ENCODE data around the gene CAMK1D.

Gene CAMK1D

DNA sequence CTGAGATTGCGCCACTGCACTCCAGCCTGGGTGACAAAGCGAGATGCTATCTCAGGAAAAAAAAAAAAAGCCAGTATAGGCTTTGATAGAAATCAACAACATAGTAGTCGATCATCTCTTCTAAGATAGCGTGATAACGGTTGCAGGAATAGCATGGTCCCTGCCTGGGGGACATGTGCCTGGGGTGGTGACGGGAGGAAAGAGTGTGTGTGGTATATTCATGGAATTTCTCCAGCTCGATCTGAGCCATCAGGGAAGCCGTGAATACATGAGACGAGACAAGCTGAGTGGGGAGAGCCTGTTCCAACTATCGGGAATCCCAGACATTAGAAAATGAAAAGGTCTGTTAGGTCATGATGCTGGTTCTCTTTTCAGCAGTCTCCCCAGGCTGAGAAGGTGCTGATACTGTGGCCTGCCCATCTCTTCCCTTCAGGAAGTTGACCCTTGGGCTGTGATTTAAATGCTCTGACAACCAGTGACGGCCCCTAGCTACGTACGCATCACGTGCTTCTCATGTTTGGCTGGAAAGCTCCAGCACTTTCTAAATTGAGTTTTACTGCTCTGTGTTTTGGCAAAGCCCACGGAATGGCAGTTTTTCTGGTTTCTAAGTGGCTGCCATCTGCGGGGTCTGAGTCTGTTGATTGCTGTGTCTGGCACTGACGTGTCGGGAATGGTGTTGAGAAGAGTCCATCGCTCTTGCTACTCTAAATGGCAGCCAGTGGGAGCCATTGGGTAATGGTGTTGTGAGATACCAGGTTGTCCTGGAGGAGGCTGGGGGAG, 422.8 kb downstream of the CAMK1D start:
- Histone ChIP-seq H4K20me1 (peaks cover 0 to 6% (median 0%) of the 10 kb centered on the region in 11 experiments; a peak in 2 of 22 replicates), H3K9me3 (replicated peaks in 1 of 11) (no peaks in the 10 kb centered on the region)

DNA sequence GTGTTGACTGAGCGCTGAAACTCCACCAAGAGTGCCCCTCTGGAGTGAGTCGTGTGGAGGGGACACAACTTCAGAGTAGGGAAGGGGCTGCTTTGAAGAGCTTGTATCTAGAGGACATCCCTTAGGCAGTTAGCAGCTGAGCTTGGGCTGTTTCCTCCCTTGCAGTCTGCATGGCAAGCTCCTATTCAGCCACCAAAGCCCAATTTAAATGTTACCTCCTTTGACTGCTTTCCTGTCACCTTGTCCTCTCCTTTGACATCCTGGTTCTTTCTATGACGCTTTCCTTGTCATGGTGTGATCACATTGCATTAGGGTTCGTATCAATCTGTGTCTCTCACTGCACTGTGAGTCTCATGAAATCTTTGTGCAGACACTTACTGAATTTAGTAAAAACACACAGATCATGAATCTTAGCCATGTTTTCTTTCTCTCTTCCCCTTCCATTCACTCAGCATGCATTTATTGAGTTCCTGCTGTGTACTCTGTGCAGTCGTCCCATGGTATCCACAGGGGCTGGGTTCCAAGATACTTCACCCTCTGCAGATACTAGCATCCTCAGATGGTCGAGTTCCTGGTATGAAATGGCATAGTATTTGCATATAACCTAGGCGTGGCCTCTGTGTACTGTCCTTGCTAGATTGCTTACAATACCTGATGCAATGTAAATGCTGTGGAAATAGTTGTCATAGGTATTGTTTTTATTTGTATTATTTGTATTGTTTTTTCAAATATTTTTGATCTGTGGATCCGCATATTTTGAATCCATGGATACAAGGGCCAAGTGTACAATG, 423.6 kb downstream of the CAMK1D start:
- H3K9ac ChIP-seq = no peak overlapping the region
- H3K4me1 ChIP-seq = peaks cover 0 to 16% (median 15%) of the 10 kb centered on the region in 10 experiments; a peak in 15 of 20 replicates
- no peak overlapping the region for H3K4me3 ChIP-seq
- no peaks in the 10 kb centered on the region for H3K9me3 ChIP-seq (replicated peaks in 1 of 11)
- TF ChIP-seq Cebpa-rat (IDR thresholded peaks at IDR 0.05) = no peak
- H3K36me3 ChIP-seq = peaks cover 0 to 25% (median 14%) of the 10 kb centered on the region in 11 experiments; a peak in 11 of 22 replicates
- H3K4me2 ChIP-seq = no peak overlapping the region
- peaks cover 0 to 6% (median 0%) of the 10 kb centered on the region in 11 experiments; a peak in 2 of 22 replicates for H4K20me1 ChIP-seq
- no peaks in the 10 kb centered on the region; a peak in 1 of 22 replicates for H3K27me3 ChIP-seq
- H3K27ac ChIP-seq = no peak overlapping the region

More for the DNA sequence above, 422.8 kb downstream of the CAMK1D start:
- no peak for TF ChIP-seq Cebpa-rat (IDR thresholded peaks at IDR 0.05)
- Histone ChIP-seq H3K27me3 (no peaks in the 10 kb centered on the region; a peak in 1 of 22 replicates), H3K36me3 (peaks cover 0 to 20% (median 14%) of the 10 kb centered on the region in 11 experiments; a peak in 11 of 22 replicates), H3K4me2 (no peak overlapping the region), H3K27ac (no peak overlapping the region), H3K4me3 (no peak overlapping the region), H3K4me1 (peaks cover 0 to 22% (median 17%) of the 10 kb centered on the region in 10 experiments; a peak in 15 of 20 replicates), H3K9ac (no peak overlapping the region)

DNA sequence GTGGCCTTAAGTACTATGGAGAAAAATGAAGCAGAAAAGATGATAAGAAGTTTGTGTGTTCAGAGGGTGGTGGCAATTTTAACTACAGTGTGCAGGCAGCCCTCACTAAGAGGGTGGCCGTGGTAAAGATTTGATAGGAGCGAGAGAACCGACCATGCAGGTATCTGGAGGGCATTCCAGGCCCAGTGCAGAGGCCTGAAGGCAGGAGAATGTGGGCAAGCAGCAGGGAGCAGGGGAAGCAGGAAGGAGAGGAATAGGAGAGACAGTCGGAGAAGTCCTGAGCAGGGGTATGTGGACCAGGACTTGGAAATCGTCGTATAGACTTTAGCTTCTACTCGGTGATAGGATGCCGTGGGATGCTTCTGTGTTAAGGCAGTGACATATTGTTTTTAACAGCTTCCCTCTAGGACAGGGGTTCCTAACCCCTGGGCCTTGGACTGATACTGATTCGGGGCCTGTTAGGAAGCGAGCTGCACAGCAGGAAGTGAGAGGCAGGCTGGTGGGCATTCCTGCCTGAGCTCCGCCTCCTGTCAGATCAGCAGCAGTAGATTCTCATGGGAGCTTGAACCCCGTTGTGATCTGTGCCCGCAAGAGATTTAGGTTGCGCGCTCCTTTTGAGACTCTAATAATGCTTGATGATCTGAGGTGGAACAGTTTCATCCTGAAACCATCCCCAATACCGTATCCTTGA, 425.0 kb downstream of the CAMK1D start:
- Histone ChIP-seq H3K4me1 (peaks cover 0 to 10% (median 9%) of the 10 kb centered on the region in 10 experiments; a peak in 14 of 20 replicates), H4K20me1 (peaks cover 0 to 6% (median 0%) of the 10 kb centered on the region in 11 experiments; a peak in 2 of 22 replicates), H3K4me2 (peak overlapping the region; percentile 3 to 64 (median 46); a peak in 15 of 22 replicates), H3K4me3 (no peak overlapping the region), H3K27me3 (no peaks in the 10 kb centered on the region; a peak in 1 of 22 replicates), H3K9ac (no peak overlapping the region), H3K9me3 (replicated peaks in 1 of 11) (no peaks in the 10 kb centered on the region), H3K27ac (no peak overlapping the region), H3K36me3 (peaks cover 0 to 34% (median 14%) of the 10 kb centered on the region in 11 experiments; a peak in 10 of 22 replicates)
- TF ChIP-seq Cebpa-rat (IDR thresholded peaks at IDR 0.05) = no peak

GRCh38 chr10:12777840-12778585, 428.7 kb downstream of the CAMK1D start:
- Histone ChIP-seq H4K20me1 (peaks cover 0 to 6% (median 0%) of the 10 kb centered on the region in 11 experiments; a peak in 1 of 22 replicates), H3K9ac (no peak overlapping the region), H3K27ac (no peak overlapping the region), H3K4me1 (peaks cover 0 to 16% (median 10%) of the 10 kb centered on the region in 10 experiments; a peak in 14 of 20 replicates), H3K4me3 (no peak overlapping the region), H3K4me2 (no peak overlapping the region), H3K36me3 (peaks cover 0 to 32% (median 8%) of the 10 kb centered on the region in 11 experiments; a peak in 7 of 22 replicates), H3K27me3 (no peaks in the 10 kb centered on the region; a peak in 1 of 22 replicates), H3K9me3 (replicated peaks in 1 of 11) (no peaks in the 10 kb centered on the region)
- no peak for TF ChIP-seq Cebpa-rat (IDR thresholded peaks at IDR 0.05)

DNA sequence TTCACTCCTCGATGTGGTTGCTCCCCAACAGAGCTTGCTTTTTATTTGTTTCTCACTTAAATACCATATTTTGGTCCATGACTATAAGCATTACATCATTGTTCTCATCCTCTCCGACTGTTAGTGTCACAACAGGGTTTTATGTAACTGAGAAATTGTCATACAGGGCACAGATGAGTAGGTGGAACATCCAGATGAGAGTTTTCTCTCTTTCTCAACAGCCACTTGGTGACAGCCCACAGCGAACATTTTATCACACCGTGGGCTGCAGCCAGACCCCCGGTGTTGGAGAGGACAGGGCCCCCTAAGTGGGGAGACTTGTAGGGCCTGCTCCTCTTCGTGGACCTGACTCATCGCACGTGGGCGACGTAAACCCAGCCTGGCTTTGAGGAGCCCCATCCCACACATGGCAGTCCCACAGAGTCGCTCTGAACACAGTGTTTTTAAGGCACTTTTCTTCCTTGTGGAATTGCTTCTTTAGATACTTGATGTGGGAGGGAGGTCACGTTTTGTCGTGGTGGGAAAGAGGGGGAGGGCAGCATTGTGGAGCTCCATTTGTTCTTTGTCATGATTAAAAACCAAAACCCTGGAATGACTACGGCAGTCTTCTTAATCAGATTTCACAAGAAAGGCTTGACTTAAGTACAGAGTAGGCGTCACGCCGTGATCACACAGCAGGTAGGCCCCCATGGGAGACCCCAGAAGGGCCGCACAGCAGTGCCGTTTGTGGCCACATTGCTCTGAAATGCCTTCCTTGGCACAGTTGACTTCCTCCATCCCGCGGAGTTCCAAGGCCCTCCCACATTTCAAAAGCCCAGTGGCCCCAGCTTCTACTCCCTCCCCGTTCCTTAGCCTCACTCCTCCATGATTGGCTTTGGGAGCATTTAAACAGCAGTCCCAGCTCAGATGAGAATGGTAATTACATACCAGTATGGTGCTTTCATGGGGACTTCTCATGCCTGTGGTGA, 431.6 kb downstream of the CAMK1D start:
- no peak overlapping the region for H3K4me3 ChIP-seq
- no peak for TF ChIP-seq Cebpa-rat (IDR thresholded peaks at IDR 0.05)
- no peak overlapping the region for H3K27ac ChIP-seq
- H3K27me3 ChIP-seq = no peaks in the 10 kb centered on the region
- H3K9ac ChIP-seq = no peak overlapping the region
- H3K4me1 ChIP-seq = peaks cover 0 to 13% (median 0%) of the 10 kb centered on the region in 10 experiments; a peak in 3 of 20 replicates
- H3K36me3 ChIP-seq = peaks cover 0 to 39% (median 8%) of the 10 kb centered on the region in 11 experiments; a peak in 7 of 22 replicates
- peak overlapping the region in 1 of 11 experiments; percentile 5; a peak in 1 of 22 replicates for H3K4me2 ChIP-seq
- 0 out of 22 replicates have a peak, but pooled peaks cover 0 to 6% (median 0%) of the 10 kb centered on the region in 11 experiments for H4K20me1 ChIP-seq
- no peaks in the 10 kb centered on the region for H3K9me3 ChIP-seq (replicated peaks in 1 of 11)

DNA sequence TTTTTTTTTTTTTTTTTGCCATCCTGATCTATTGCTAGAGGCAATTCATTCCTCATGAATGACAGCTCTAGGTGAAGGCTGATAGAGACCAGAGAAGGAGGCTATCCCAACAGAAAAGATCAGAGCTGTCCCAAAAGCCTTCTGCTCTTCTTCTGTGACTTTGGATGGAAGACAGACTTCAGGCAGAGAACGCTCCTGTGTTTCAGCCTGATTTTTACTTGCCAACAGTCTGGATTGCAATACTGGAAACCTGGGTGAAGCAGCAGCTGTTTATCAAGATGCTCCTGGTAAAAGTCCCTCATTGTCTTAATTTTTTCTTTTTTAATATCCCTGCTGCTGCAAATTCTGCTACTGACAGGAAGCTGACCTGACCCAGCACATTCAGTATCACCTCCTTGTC, 432.6 kb downstream of the CAMK1D start:
- peaks cover 0 to 13% (median 0%) of the 10 kb centered on the region in 10 experiments; a peak in 3 of 20 replicates for H3K4me1 ChIP-seq
- H3K9me3 ChIP-seq (replicated peaks in 1 of 11) = no peaks in the 10 kb centered on the region
- no peak overlapping the region for H3K9ac ChIP-seq
- H3K4me3 ChIP-seq = no peak overlapping the region
- H3K36me3 ChIP-seq = peaks cover 0 to 39% (median 8%) of the 10 kb centered on the region in 11 experiments; a peak in 7 of 22 replicates
- H3K4me2 ChIP-seq = no peak overlapping the region
- H3K27me3 ChIP-seq = no peaks in the 10 kb centered on the region
- H3K27ac ChIP-seq = no peak overlapping the region
- no peak for TF ChIP-seq Cebpa-rat (IDR thresholded peaks at IDR 0.05)
- H4K20me1 ChIP-seq = no peaks in the 10 kb centered on the region

- no peak for TF ChIP-seq Cebpa-rat (IDR thresholded peaks at IDR 0.05)
- Histone ChIP-seq H3K27me3 (no peaks in the 10 kb centered on the region), H3K4me2 (no peak overlapping the region), H4K20me1 (no peaks in the 10 kb centered on the region), H3K27ac (no peak overlapping the region), H3K36me3 (peaks cover 0 to 38% (median 8%) of the 10 kb centered on the region in 11 experiments; a peak in 7 of 22 replicates), H3K9me3 (replicated peaks in 1 of 11) (no peaks in the 10 kb centered on the region), H3K9ac (no peak overlapping the region), H3K4me3 (no peak overlapping the region), H3K4me1 (peaks cover 0 to 13% (median 0%) of the 10 kb centered on the region in 10 experiments; a peak in 3 of 20 replicates)
Observed at GRCh38 chr10:12782537-12782936, 433.2 kb downstream of the CAMK1D start.
